ENCODE data around the gene HILPDA.

The HILPDA gene, protein sequence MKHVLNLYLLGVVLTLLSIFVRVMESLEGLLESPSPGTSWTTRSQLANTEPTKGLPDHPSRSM

GRCh38 chr7:128455543-128456254 is at the start of gene HILPDA:
HILPDA (plus strand) TSS chr7:128455878; CDS start chr7:128457269, 1,391 bp downstream.
- DNase-seq = peak; percentile 97

- DNase-seq = no peak
Measured at GRCh38 chr7:128406314-128407232, 49.1 kb upstream of the HILPDA start.

DNA sequence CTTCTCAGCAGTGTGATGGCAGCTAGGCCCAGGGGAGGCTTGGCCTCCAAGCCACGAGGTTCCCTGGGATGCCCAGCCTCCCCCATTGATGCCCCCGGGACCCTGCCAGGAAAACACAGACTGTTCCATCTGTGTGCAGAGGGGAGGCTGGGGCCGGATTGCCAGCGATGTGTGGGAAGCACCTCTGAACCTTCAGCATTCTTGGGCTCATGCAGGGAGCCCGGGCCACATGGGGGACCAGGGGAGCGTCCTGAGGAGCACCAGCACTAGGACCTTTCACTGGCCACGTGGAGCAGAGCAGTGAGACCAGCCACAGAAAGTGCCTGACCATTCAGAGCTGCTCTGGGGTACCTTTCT is 48.5 kb upstream of the HILPDA start:
- no peak for DNase-seq

DNA sequence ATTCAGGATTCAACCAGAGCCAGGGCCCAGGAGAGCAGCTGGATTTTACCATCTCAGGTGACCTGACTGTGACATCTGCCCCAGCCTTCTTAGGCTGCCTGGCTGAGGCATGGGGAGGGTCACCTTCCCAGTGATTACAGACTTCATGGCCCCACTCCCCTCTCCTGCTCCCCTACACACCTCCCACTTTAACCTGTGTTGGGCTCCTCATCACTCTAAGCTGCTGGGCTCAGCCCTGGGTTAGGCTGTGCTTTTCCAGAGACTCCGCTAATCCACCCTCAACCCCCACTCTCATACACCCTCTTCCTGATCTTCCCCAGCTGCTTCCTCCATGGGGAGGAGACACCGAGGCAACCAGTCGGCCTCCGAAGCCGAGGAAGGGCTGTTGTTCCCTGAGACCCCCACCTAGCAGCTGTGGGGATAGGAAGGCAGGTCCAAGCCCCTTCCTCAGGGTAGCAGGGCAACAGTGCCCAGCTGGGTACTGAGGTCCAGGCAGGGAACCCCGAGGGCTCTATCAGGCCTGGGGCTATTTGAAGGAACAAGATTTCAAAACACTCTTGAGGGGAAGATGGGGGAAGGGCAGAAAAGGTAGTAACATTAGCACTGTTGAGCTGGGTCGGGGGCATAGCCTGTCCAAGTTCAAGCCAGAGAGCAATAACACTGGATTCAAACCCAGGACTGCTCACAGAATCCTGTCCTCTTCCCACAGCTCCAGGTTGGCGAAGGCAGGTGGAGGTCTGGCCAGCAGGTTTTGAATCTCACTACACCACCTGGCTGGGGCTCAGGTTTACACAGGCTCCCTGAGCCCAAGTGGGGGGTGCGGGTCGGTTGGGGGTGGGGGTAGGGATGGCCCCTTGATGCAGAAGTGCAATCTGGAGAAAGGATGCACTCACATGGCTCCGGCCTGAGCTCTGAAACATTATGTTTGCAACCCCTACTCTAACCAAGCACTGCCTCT is 47.6 kb upstream of the HILPDA start:
- no peak for DNase-seq

DNA sequence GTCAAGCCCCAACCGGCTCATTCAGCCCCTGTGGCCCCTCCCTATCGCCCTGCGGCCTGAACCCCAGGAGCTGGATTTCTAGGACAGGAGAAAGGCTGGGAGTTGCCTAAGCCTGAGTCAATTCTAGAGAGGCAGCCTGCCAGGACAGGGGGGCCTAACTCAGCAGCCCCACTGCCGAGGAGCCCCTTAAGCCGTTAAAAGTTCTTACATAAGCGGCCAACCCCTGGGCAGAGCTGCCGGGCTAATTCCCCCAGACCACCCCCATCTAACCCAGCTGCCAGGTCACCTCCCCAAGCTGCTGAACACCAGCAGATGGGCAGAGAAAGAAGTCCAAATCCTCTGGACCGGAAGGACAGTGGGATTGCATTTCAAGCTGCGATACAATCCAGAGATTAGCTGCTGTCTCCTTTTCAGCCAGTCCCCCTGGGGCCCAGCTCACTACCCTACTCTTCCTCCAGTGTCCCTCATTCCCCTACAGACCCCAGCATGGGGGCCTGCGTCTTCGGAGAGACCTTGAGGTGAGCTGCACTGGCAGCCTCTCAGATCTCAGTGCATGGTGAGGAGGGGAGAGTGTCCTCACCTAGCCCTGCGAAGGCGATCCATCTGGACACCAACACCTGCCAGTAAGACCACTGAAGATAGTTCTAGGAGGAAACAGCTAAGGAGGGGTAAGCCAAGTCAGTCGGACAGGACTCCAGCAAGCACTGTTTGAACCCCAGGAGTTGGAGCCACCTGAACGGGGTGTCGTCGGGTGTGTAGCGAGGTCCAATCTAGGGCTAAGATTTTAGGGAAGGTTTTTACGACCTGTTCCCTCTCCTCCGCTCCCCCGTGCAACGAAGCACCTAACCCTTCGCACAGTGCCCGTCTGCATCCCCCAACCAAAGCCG is 46.7 kb upstream of the HILPDA start:
- peak; percentile 42 for DNase-seq

DNA sequence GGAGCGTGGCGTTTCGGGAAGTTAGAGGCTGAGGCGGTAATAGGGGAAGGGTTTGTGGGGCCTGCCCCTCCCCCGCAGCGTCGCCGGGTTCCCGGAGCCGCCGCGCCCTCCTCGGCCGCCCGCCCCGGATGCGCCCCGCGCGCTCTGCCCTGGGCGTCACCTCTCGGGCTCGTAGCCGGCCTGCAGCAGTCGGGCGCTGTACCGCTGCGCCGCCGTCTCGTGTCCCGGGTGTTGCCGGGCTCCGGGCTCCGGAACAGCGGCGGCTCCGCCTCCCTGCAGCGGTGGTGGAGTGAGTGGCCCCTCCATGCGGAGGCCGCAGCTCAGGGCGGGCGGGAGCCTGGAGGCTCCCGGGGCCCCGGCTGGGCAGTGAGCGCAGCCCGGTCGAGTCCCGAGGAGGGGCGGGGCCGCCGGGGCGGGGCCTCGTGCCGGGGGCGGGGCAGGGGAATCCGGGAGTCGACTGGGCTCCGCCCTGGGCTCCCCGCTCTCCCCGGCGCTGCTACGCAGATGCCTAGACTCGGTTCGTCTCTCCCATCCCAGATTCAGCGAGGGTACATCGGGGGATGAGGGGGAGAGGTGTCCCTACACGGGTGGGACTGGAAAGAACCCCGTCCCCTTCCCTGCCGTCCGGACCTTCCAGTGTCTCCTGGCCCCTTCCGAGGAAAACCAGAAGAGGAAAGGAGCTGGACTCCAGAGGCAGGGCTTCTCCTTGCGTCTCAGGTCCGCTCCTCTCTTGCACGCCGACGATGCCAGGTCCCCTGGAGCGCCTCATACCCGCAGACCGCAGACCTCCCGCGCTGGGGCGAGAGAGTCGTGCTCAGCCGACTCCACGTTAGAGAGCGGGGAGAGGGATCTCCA is 45.9 kb upstream of the HILPDA start, which contains the start of gene IMPDH1:
IMPDH1 (minus strand) TSS at position 387 of the 855 bp plus-strand sequence; CDS start at position 306, 81 bp downstream.
- peak; percentile 88 for DNase-seq

DNA sequence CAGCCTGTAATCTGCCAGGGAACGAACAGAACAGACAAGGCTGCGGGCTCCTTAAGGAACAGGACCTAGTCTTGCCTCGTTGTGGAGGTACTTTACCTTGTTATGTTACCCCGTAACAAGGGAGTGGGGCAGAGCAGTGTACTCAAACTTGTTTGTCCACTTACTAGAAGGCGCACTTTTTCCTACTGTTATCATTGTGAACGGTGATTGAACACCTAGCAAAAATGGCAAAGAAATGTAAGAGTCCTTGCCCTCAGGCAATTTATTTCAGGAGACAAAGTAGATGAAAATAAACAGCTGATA is 45.3 kb upstream of the HILPDA start:
- no peak for DNase-seq

GRCh38 chr7:128415217-128415785 is 40.4 kb upstream of the HILPDA start:
- no peak for DNase-seq

GRCh38 chr7:128417071-128417470 is 38.6 kb upstream of the HILPDA start:
- DNase-seq = no peak

GRCh38 chr7:128419257-128419656 is 36.4 kb upstream of the HILPDA start:
- no peak for DNase-seq

DNA sequence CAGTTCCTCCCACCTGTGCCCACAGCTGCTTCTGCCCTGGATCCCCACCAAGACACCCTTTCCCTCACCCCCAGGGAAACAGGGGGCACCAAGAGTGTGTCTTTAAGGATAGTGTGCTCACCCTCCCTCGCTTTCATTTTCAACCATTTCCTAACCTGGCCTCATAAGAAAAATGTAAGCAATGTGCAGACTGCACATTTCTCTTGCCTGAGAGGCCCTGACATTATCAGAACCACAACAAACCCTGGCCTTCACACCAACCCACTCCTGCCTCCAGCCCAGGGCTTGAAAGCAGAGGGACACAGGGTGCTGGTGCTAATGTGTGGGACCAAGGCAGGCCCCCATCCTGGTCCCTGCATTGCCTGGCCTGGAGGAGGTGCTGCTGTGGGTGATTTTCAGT is 34.9 kb upstream of the HILPDA start:
- DNase-seq = no peak

DNA sequence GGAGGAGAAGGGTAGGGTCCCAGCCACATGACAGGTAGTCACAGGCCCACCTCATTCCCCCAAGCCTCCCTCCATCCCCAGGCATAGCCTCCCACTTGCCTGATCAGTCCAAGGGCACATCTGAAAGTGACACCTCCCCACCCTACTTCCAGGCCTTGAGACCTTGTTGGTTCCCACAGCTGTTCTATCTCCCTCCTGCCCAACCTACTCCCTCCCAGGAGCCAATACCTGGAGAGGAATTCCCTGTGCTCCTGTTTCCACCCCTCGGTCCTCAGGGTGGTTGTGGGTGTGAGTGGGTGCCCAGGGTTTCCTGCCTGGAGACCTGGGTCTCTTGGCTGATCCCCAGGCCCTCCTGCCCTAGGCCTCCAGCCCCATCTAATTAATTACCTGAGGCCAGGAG is 34.3 kb upstream of the HILPDA start:
- no peak for DNase-seq

- DNase-seq = no peak
Measured at GRCh38 chr7:128422037-128422436, 33.6 kb upstream of the HILPDA start.

GRCh38 chr7:128422842-128423241 is 32.8 kb upstream of the HILPDA start:
- DNase-seq = no peak

DNA sequence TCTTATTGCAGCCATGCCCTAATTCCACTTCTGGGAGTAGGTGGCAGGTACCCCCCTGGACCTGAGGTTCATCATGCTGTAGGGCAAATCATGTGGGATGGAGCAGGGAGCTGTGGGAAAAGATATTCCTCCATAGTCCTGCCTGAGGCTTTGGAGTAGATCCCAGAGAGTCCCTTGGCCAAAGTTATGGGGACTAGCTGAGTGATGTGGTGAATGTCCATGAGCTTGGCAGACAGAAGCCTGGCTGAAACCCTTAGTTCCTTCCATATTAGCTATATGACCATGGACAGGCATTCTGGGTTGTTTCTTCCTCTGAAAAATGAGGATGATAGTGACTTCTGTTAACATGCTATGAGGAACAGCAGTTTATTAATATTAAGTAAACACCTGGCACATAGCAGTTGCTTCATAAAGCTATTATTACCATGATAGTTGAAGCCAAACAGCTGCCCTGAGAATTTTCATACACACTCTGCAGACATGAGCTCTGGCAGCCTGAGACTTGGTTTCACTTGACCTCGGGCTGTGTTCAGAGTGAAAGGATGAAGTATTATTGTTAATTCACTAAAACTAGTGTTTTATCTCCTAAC is 30.9 kb upstream of the HILPDA start:
- DNase-seq = no peak

DNA sequence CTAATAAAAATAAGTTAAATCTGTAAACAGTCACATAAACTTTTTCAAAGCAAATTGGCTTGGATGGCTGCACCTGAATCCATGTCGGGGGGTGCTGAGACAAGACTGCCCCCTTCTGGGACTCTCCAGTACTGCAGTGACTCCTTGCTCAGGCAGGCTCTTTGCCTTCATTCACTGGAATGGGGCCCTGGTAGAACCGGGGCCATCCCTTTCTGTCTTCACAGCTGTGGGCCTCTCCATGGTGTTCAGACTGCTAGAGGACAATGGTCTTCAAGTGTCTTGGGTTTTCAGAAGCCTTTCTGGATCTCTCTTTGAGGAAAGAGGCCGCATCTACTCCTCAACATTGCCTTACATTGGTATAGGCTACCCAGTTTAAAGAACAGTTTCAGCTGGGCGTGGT is 29.8 kb upstream of the HILPDA start:
- DNase-seq = peak; percentile 85

- no peak for DNase-seq
Measured at GRCh38 chr7:128427289-128427891, 28.3 kb upstream of the HILPDA start.

DNA sequence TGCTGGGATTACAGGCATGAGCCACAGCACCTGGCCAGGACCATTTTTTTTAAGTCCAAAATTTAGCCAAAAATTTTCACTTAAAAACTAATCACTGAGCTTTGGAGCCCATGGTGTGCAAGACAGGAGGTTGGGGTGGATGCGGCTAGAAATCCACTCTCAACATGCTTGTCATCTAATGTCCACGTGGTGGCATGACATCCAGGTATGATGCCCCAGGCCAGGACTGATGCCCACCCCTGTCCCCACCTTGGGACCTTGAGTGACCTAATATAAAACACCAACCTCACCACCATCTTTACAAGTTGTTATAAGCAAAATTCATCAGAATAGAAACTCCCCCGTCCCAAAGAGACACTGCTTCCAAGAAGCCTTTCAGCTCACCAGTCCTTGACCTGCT is 25.5 kb upstream of the HILPDA start:
- no peak for DNase-seq

DNA sequence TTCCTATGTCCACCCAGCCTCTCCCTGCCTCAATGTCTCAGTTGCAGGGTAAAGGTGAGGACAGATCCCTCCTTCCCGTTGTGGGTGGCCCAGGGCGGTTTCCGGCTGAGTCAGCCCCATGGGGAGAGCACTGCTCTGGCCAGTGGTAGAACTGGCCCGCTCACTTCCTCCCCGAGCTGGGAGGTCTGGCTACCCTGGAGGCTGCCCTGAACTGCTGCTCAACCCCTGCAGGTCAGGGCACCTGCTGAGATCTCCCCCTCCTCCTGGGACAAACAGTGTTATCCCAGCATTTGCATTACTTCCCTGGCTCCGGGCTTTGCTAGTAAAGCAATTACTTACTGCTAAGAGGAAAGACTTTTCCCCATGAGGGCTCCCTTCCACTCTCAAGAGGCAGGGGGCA is 24.5 kb upstream of the HILPDA start:
- DNase-seq = no peak

DNA sequence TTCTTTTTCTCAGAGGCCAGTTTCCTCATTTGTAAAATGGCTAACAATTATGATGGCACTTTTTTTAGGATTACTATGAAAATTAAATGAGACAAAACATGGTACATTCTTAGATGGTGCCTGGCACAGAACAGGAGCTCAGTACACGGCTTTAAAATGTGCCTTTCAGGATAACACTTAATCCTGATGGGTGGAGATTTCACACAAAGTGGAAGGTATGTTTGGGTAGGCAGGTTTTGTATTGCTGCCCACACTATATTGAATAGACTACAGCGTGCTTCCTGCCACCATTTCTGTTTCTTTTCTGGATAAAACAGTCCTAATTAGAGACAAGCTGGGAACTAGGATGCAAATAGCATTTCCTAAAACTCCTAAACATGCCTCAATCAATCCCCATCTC is 23.9 kb upstream of the HILPDA start:
- no peak for DNase-seq
